ENCODE results near the gene COX19.

Gene COX19

GRCh38 chr7:935874-936385 lies 39.4 kb downstream of the COX19 start:
- DNase-seq (ENCODE audit: low read depth in 1 of 2, low spot score in 1 of 2): no peak
- Histone ChIP-seq H3K27me3 (ENCODE audit: insufficient read depth, poor library complexity, severe bottlenecking) (no peaks in the 10 kb centered on the region), H3K27ac (replicated peaks) (no peak overlapping the region), H3K4me3 (replicated peaks; ENCODE audit: insufficient read depth, low read length) (no peak overlapping the region)
- TF ChIP-seq REST (IDR thresholded peaks at IDR 0.05; ENCODE audit: insufficient replicate concordance, low read depth): no peak
- TF ChIP-seq SPI1 (IDR thresholded peaks at IDR 0.05; ENCODE audit: borderline replicate concordance, low read depth): no peak
- TF ChIP-seq GABPA (IDR thresholded peaks at IDR 0.05; ENCODE audit: low read depth): no peak
- no peak for TF ChIP-seq CTCF (IDR thresholded peaks at IDR 0.05; ENCODE audit: insufficient read depth, low read length)
- TF ChIP-seq POLR2AphosphoS5 (IDR thresholded peaks at IDR 0.05; ENCODE audit: low read depth): no peak

- no peak for DNase-seq (ENCODE audit: low read depth in 1 of 2, low spot score in 1 of 2)
- Histone ChIP-seq H3K4me3 (replicated peaks; ENCODE audit: insufficient read depth, low read length) (no peak overlapping the region), H3K27ac (replicated peaks) (no peak overlapping the region), H3K27me3 (ENCODE audit: insufficient read depth, poor library complexity, severe bottlenecking) (no peaks in the 10 kb centered on the region)
- TF ChIP-seq CTCF (IDR thresholded peaks at IDR 0.05; ENCODE audit: insufficient read depth, low read length): no peak
- TF ChIP-seq GABPA (IDR thresholded peaks at IDR 0.05; ENCODE audit: low read depth): no peak
- no peak for TF ChIP-seq REST (IDR thresholded peaks at IDR 0.05; ENCODE audit: insufficient replicate concordance, low read depth)
- no peak for TF ChIP-seq SPI1 (IDR thresholded peaks at IDR 0.05; ENCODE audit: borderline replicate concordance, low read depth)
- no peak for TF ChIP-seq POLR2AphosphoS5 (IDR thresholded peaks at IDR 0.05; ENCODE audit: low read depth)
Observed at GRCh38 chr7:935164-935873, 40.0 kb downstream of the COX19 start.

- no peak for DNase-seq (ENCODE audit: low read depth in 1 of 2, low spot score in 1 of 2)
- TF ChIP-seq REST (IDR thresholded peaks at IDR 0.05; ENCODE audit: insufficient replicate concordance, low read depth) (no peak), POLR2AphosphoS5 (IDR thresholded peaks at IDR 0.05; ENCODE audit: low read depth) (no peak), GABPA (IDR thresholded peaks at IDR 0.05; ENCODE audit: low read depth) (no peak), CTCF (IDR thresholded peaks at IDR 0.05; ENCODE audit: insufficient read depth, low read length) (no peak), SPI1 (IDR thresholded peaks at IDR 0.05; ENCODE audit: borderline replicate concordance, low read depth) (no peak)
- Histone ChIP-seq H3K27ac (replicated peaks) (no peak overlapping the region), H3K4me3 (replicated peaks; ENCODE audit: insufficient read depth, low read length) (no peak overlapping the region), H3K27me3 (ENCODE audit: insufficient read depth, poor library complexity, severe bottlenecking) (no peaks in the 10 kb centered on the region)
Observed at GRCh38 chr7:934469-935163, 40.7 kb downstream of the COX19 start.
